DOHH2 (cell line): ENCODE measurements around the gene MB21D2.

Experiments
- H3F3A ChIP-seq: fragments of 200-600 bp; sonication (generic), shearing (Covaris generic); 2 replicates; pipeline ENCODE4 v1.6.0; 2016; ENCODE audit warnings: antibody characterized with exemption, mild to moderate bottlenecking; ENCODE audit not compliant: control insufficient read depth, insufficient read depth
- H3K27ac ChIP-seq: fragments of 200-600 bp; sonication (generic); 2 replicates; pipeline ENCODE4 v1.5.1; 2014; ENCODE audit warnings: low read depth, mild to moderate bottlenecking, low read length, moderate library complexity
- H3K27me3 ChIP-seq: fragments of 200-600 bp; sonication (generic); 2 replicates; pipeline ENCODE4 v1.6.1; 2014; ENCODE audit warnings: mild to moderate bottlenecking, low read length, mixed read lengths; ENCODE audit not compliant: control insufficient read depth
- H3K36me3 ChIP-seq: fragments of 200-600 bp; sonication (generic); 2 replicates; pipeline ENCODE4 v1.6.1; 2014; ENCODE audit warnings: mild to moderate bottlenecking, low read length, moderate library complexity, mixed read lengths; ENCODE audit not compliant: control insufficient read depth
- H3K4me1 ChIP-seq: fragments of 200-600 bp; sonication (generic); 2 replicates; pipeline ENCODE4 v1.6.1; 2014; ENCODE audit warnings: mild to moderate bottlenecking, low read length, mixed read lengths; ENCODE audit not compliant: control insufficient read depth
- H3K4me2 ChIP-seq: fragments of 200-600 bp; sonication (generic); 2 replicates; pipeline ENCODE4 v1.6.0; 2014; ENCODE audit warnings: mild to moderate bottlenecking, low read length, moderate library complexity
- H3K4me3 ChIP-seq: fragments of 200-600 bp; sonication (generic); 2 replicates; pipeline ENCODE4 v1.5.1; 2014; ENCODE audit warnings: mild to moderate bottlenecking, low read length, mixed read lengths
- H3K79me2 ChIP-seq: fragments of 200-600 bp; sonication (generic); 2 replicates; pipeline ENCODE4 v1.6.1; 2014; ENCODE audit warnings: mild to moderate bottlenecking, low read length, mixed read lengths; ENCODE audit not compliant: control insufficient read depth
- H3K9me2 ChIP-seq: fragments of 200-600 bp; sonication (generic); replicated peaks from 2 replicates; pipeline ENCODE4 v1.6.1; 2014; ENCODE audit warnings: mild to moderate bottlenecking, low read length, mixed read lengths; ENCODE audit not compliant: control insufficient read depth
- H3K9me3 ChIP-seq: fragments of 200-600 bp; sonication (generic); 2 replicates; pipeline ENCODE4 v1.6.1; 2014; ENCODE audit warnings: antibody characterized with exemption, low read length, mixed read lengths; ENCODE audit not compliant: control insufficient read depth, insufficient read depth
- H4K20me1 ChIP-seq: fragments of 200-600 bp; sonication (generic); 2 replicates; pipeline ENCODE4 v1.6.0; 2014; ENCODE audit warnings: low read depth, mild to moderate bottlenecking, antibody characterized with exemption, low read length, moderate library complexity; ENCODE audit not compliant: control insufficient read depth, insufficient read depth
- CTCF ChIP-seq: fragments of 200-600 bp; sonication (generic); IDR thresholded peaks from one replicate; pipeline ENCODE4 v1.5.1; 2014; ENCODE audit warnings: antibody characterized with exemption, mild to moderate bottlenecking, low read depth, low read length; ENCODE audit not compliant: poor library complexity, severe bottlenecking
- EZH2phosphoT487 ChIP-seq: fragments of 200-600 bp; sonication (generic); IDR thresholded peaks from 2 replicates; pipeline ENCODE4 v1.6.1; 2017; ENCODE audit warnings: borderline replicate concordance, mild to moderate bottlenecking, antibody characterized with exemption, low read length, moderate library complexity, mixed read lengths

Gene MB21D2

GRCh38 chr3:192843723-192844485 lies 73.8 kb downstream of the MB21D2 start:
- Histone ChIP-seq H3K4me2 (no peak overlapping the region), H4K20me1 (no peaks in the 10 kb centered on the region), H3K36me3 (no peaks in the 10 kb centered on the region), H3K27me3 (no peaks in the 10 kb centered on the region; the same call in 1 of the 2 replicates), H3F3A (no peaks in the 10 kb centered on the region), H3K4me1 (no peaks in the 10 kb centered on the region), H3K79me2 (no peaks in the 10 kb centered on the region), H3K27ac (no peak overlapping the region), H3K9me3 (no peaks in the 10 kb centered on the region), H3K9me2 (no peaks in the 10 kb centered on the region), H3K4me3 (no peak overlapping the region)
- TF ChIP-seq CTCF (no peak), EZH2phosphoT487 (no peak)

GRCh38 chr3:192843119-192843518 lies 74.5 kb downstream of the MB21D2 start:
- no peak for TF ChIP-seq EZH2phosphoT487
- no peak for TF ChIP-seq CTCF
- Histone ChIP-seq H4K20me1 (no peaks in the 10 kb centered on the region), H3K4me2 (no peak overlapping the region), H3K27me3 (no peaks in the 10 kb centered on the region), H3K9me2 (no peaks in the 10 kb centered on the region), H3K36me3 (no peaks in the 10 kb centered on the region), H3F3A (no peaks in the 10 kb centered on the region), H3K4me1 (no peaks in the 10 kb centered on the region), H3K9me3 (no peaks in the 10 kb centered on the region), H3K4me3 (no peak overlapping the region), H3K27ac (no peak overlapping the region), H3K79me2 (no peaks in the 10 kb centered on the region)

- no peaks in the 10 kb centered on the region for H3F3A ChIP-seq
- H3K9me2 ChIP-seq: no peaks in the 10 kb centered on the region
- H3K4me3 ChIP-seq: no peak overlapping the region
- no peaks in the 10 kb centered on the region for H3K36me3 ChIP-seq
- H3K4me1 ChIP-seq: no peaks in the 10 kb centered on the region
- H3K9me3 ChIP-seq: no peaks in the 10 kb centered on the region
- H3K27ac ChIP-seq: no peak overlapping the region
- H3K79me2 ChIP-seq: no peaks in the 10 kb centered on the region
- H4K20me1 ChIP-seq: no peaks in the 10 kb centered on the region
- H3K27me3 ChIP-seq: no peaks in the 10 kb centered on the region
- TF ChIP-seq EZH2phosphoT487 (no peak), CTCF (no peak)
- no peak overlapping the region for H3K4me2 ChIP-seq
These were observed 74.9 kb downstream of the MB21D2 start for GRCh38 chr3:192842711-192843110.
